HepG2 (cell line): ENCODE measurements around the gene CKAP2L. TPM values are rescaled to one million over a fixed set of nuclear protein-coding genes. Genes with fewer than 3 reads are reported as not detected.

ENCODE experiments used
- ATM ChIP-seq: fragments of 450-650 bp; IDR thresholded peaks from 2 replicates; pipeline ENCODE4 v1.7.1; 2017; ENCODE audit warnings: mild to moderate bottlenecking, borderline replicate concordance
- CCDC6 ChIP-seq: sonication (generic); formaldehyde crosslinking; IDR thresholded peaks from 2 replicates; pipeline ENCODE4 v1.8.1; 2022; ENCODE audit warnings: mild to moderate bottlenecking, missing genetic modification reagents, moderate library complexity
- DPF2 ChIP-seq: sonication (generic); formaldehyde crosslinking; IDR thresholded peaks from 2 replicates; pipeline ENCODE4 v1.4.0; 2020; ENCODE audit warnings: mild to moderate bottlenecking, low read depth, missing genetic modification reagents, borderline replicate concordance
- MNT ChIP-seq: fragments of 450-650 bp; IDR thresholded peaks from 2 replicates; pipeline ENCODE4 v1.6.1; 2016
- NFYC ChIP-seq: IDR thresholded peaks from 2 replicates; pipeline ENCODE4 v1.6.1; 2016; ENCODE audit warnings: missing genetic modification reagents, missing compliant biosample characterization
- PAWR ChIP-seq: sonication (generic); formaldehyde crosslinking; IDR thresholded peaks from 2 replicates; pipeline ENCODE4 v1.4.0; 2020; ENCODE audit warnings: missing genetic modification reagents, mild to moderate bottlenecking, borderline replicate concordance
- SNAPC5 ChIP-seq: sonication (generic); formaldehyde crosslinking; IDR thresholded peaks from 2 replicates; pipeline ENCODE4 v1.8.1; 2023; ENCODE audit warnings: mild to moderate bottlenecking, missing genetic modification reagents, borderline replicate concordance
- TFDP1 ChIP-seq: IDR thresholded peaks from 2 replicates; pipeline ENCODE4 v1.6.1; 2016; ENCODE audit warnings: missing compliant biosample characterization, missing genetic modification reagents, borderline replicate concordance
- THAP9 ChIP-seq: sonication (generic); formaldehyde crosslinking; IDR thresholded peaks from 2 replicates; pipeline ENCODE4; 2020; ENCODE audit warnings: missing genetic modification reagents, mild to moderate bottlenecking, borderline replicate concordance
- TRAFD1 ChIP-seq: sonication (generic); formaldehyde crosslinking; IDR thresholded peaks from 2 replicates; pipeline ENCODE4 v1.5.1; 2020; ENCODE audit warnings: missing genetic modification reagents, mild to moderate bottlenecking, borderline replicate concordance
- ZNF276 ChIP-seq: sonication (generic); formaldehyde crosslinking; IDR thresholded peaks from 2 replicates; pipeline ENCODE4 v1.4.0; 2020; ENCODE audit warnings: mild to moderate bottlenecking, low read depth, missing genetic modification reagents
- ZNF296 ChIP-seq: sonication (generic); formaldehyde crosslinking; conservative IDR thresholded peaks from 2 replicates; pipeline ENCODE4 v1.5.0; 2020; ENCODE audit warnings: mild to moderate bottlenecking, missing genetic modification reagents
- ZNF414 ChIP-seq: sonication (generic); formaldehyde crosslinking; IDR thresholded peaks from 2 replicates; pipeline ENCODE4 v1.5.0; 2020; ENCODE audit warnings: missing genetic modification reagents
- ZNF510 ChIP-seq: sonication (generic); formaldehyde crosslinking; IDR thresholded peaks from 2 replicates; pipeline ENCODE4 v1.4.0; 2020; ENCODE audit warnings: low read depth, mild to moderate bottlenecking, missing genetic modification reagents
- ZSCAN31 ChIP-seq: sonication (generic); formaldehyde crosslinking; IDR thresholded peaks from 2 replicates; pipeline ENCODE4 v1.5.0; 2020; ENCODE audit warnings: low read depth, mild to moderate bottlenecking, missing genetic modification reagents
- polyA plus RNA-seq, 8 experiments: library from polyadenylated mRNA; depleted of rRNA in 3 of 8; stranded (reverse) in 7 of 8; unstranded in 1 of 8; fragments of >200 nt; fragmentation: Illumina TruSeq in 4 of 8; extraction: Trizol in 4 of 8; gene quantifications; 2 replicates each; pipeline versions ENCODE4 v1.2.1 to v1.2.3, GENCODE V29; 2011 to 2016; ENCODE audit warnings: low read depth in 4 of 8, missing spikeins in 1 of 8, mixed read lengths in 1 of 8; ENCODE audit not compliant: insufficient read depth in 1 of 8
- total RNA-seq, 5 experiments: library from RNA; depleted of rRNA; stranded (reverse); fragments of >200 nt; fragmentation: Illumina TruSeq; extraction: Trizol; gene quantifications; 2 replicates each; pipeline ENCODE4 v1.2.3, GENCODE V29; 2016; ENCODE audit warnings: low read depth in 1 of 5

CKAP2L gene
- total and polyA plus RNA-seq, 2 of the 13 experiments (the other 11 are each of a cell fraction or from before 2014, with no cell fraction given): 7.1 to 9.5 TPM

GRCh38 chr2:112764071-112765044 lies at the start of gene CKAP2L (continued):
- TF ChIP-seq ZNF414 (0 out of 2 replicates have a peak, but pooled peaks have one; percentile 69), MNT (peak; percentile 88), ZNF510 (CRISPR knock-in tag) (peak; percentile 63; the same call in 1 of the 2 replicates), ZSCAN31 (CRISPR knock-in tag) (peak; percentile 87; the same call in 1 of the 2 replicates), ZNF276 (CRISPR knock-in tag) (peak; percentile 52; the same call in 1 of the 2 replicates), ZNF296 (CRISPR knock-in tag) (no peak), PAWR (CRISPR knock-in tag) (no peak), DPF2 (CRISPR knock-in tag) (no peak), NFYC (CRISPR knock-in tag) (peak; percentile 99), TRAFD1 (CRISPR knock-in tag) (no peak), CCDC6 (peak; percentile 100), TFDP1 (CRISPR knock-in tag) (peak; percentile 99), ATM (no peak), THAP9 (CRISPR knock-in tag) (peak; percentile 74; the same call in 1 of the 2 replicates), SNAPC5 (CRISPR knock-in tag) (peak; percentile 95)
